ENCODE measurements around the gene RAD51B. TPM values are rescaled to one million over a fixed set of nuclear protein-coding genes. Genes with fewer than 3 reads are reported as not detected.

The RAD51B gene
- total and polyA plus RNA-seq, 2 experiments from 2014 or later = 10.1 to 18.0 TPM

GRCh38 chr14:68573126-68573525 is 753.5 kb downstream of the RAD51B start:
- no peak for DNase-seq (ENCODE audit: low spot score)
- Histone ChIP-seq H4K20me1 (ENCODE audit: insufficient read depth, poor library complexity, severe bottlenecking) (no peaks in the 10 kb centered on the region), H3K9me3 (ENCODE audit: low read depth) (no peaks in the 10 kb centered on the region), H2AFZ (no peak overlapping the region), H3K4me3 (no peak overlapping the region), H3K27ac (no peak overlapping the region), H3K27me3 (no peaks in the 10 kb centered on the region), H3K4me2 (no peak overlapping the region), H3K79me2 (no peaks in the 10 kb centered on the region), H3K9me2 (replicated peaks; ENCODE audit: insufficient read depth) (no peaks in the 10 kb centered on the region), H3K4me1 (ENCODE audit: insufficient read depth) (peaks cover 28% of the 10 kb centered on the region), H3K36me3 (replicated peaks; ENCODE audit: insufficient read depth, low read depth) (no peaks in the 10 kb centered on the region)
- WGBS (ENCODE audit: low lambda C conversion rate, missing lambda C conversion rate) = 88% methylated on average over 6 of the region's 6 CpGs
- TF ChIP-seq EZH2phosphoT487 (IDR thresholded peaks at IDR 0.05; ENCODE audit: low read depth, severe bottlenecking, unreplicated experiment) = no peak
- TF ChIP-seq EZH2 (IDR thresholded peaks at IDR 0.05; ENCODE audit: borderline replicate concordance) = no peak
- TF ChIP-seq CTCF (IDR thresholded peaks at IDR 0.05; ENCODE audit: poor library complexity) = no peak

DNA sequence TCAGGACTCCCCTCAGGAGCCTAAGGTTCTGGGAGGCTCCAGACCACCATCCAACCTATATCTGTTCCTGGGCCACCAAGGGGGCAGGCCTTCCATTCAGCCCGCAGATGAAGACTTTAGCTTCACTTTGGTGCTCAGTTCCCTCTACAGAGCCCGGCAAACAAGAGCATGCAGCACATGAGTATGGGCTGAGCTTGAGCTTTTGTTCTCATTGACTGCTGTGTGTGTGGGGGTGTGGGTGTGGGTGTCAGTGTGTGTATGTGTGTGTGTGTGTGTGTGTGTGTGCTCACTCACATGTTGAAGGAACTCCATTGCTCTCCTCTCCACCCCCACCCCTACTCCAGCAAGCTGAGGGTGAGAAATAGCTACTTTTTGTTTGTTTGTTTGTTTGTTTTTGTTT is 754.1 kb downstream of the RAD51B start:
- Histone ChIP-seq H3K9me2 (replicated peaks; ENCODE audit: insufficient read depth) (no peaks in the 10 kb centered on the region), H3K27ac (no peak overlapping the region), H3K36me3 (replicated peaks; ENCODE audit: insufficient read depth, low read depth) (no peaks in the 10 kb centered on the region), H3K79me2 (no peaks in the 10 kb centered on the region), H2AFZ (no peak overlapping the region), H3K4me3 (no peak overlapping the region), H4K20me1 (ENCODE audit: insufficient read depth, poor library complexity, severe bottlenecking) (no peaks in the 10 kb centered on the region), H3K4me1 (ENCODE audit: insufficient read depth) (peaks cover 28% of the 10 kb centered on the region), H3K9me3 (ENCODE audit: low read depth) (no peaks in the 10 kb centered on the region), H3K4me2 (no peak overlapping the region), H3K27me3 (no peaks in the 10 kb centered on the region)
- DNase-seq (ENCODE audit: low spot score) = no peak
- TF ChIP-seq EZH2phosphoT487 (IDR thresholded peaks at IDR 0.05; ENCODE audit: low read depth, severe bottlenecking, unreplicated experiment) (no peak), CTCF (IDR thresholded peaks at IDR 0.05; ENCODE audit: poor library complexity) (no peak), EZH2 (IDR thresholded peaks at IDR 0.05; ENCODE audit: borderline replicate concordance) (no peak)
- WGBS (ENCODE audit: low lambda C conversion rate, missing lambda C conversion rate) = 96% methylated on average over 2 of the region's 2 CpGs

DNA sequence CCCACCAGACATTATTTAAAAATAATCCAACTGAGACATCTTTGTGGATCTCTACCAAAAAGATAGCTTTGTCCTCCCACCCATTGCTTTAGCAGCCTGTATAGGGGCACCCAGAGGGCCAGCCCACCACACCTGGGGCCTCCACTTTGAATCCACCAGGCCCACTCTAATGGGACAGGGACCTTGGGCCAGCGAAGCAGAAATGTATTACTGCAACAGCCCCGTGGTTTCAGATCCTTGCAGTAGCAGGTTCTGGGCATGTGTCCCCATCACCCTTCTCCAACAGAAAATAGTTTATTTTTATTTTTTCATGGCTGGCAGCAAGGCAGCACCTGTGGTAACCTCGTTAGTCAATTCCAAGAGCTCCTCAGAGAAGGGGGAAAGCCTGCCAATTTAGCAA is 754.9 kb downstream of the RAD51B start:
- Histone ChIP-seq H3K9me2 (replicated peaks; ENCODE audit: insufficient read depth) (no peaks in the 10 kb centered on the region), H3K27me3 (no peaks in the 10 kb centered on the region), H3K36me3 (replicated peaks; ENCODE audit: insufficient read depth, low read depth) (no peaks in the 10 kb centered on the region), H3K79me2 (no peaks in the 10 kb centered on the region), H3K27ac (no peak overlapping the region), H3K9me3 (ENCODE audit: low read depth) (no peaks in the 10 kb centered on the region), H3K4me2 (no peak overlapping the region), H2AFZ (no peak overlapping the region), H3K4me1 (ENCODE audit: insufficient read depth) (peaks cover 23% of the 10 kb centered on the region), H3K4me3 (no peak overlapping the region), H4K20me1 (ENCODE audit: insufficient read depth, poor library complexity, severe bottlenecking) (no peaks in the 10 kb centered on the region)
- DNase-seq (ENCODE audit: low spot score) = no peak
- WGBS (ENCODE audit: low lambda C conversion rate, missing lambda C conversion rate) = 98% methylated on average over 3 of the region's 3 CpGs
- no peak for TF ChIP-seq CTCF (IDR thresholded peaks at IDR 0.05; ENCODE audit: poor library complexity)
- TF ChIP-seq EZH2phosphoT487 (IDR thresholded peaks at IDR 0.05; ENCODE audit: low read depth, severe bottlenecking, unreplicated experiment) = no peak

GRCh38 chr14:68574906-68575305 is 755.3 kb downstream of the RAD51B start:
- DNase-seq (ENCODE audit: low spot score) = no peak
- no peaks in the 10 kb centered on the region for H3K79me2 ChIP-seq
- WGBS (ENCODE audit: low lambda C conversion rate, missing lambda C conversion rate) = 84% methylated on average over 3 of the region's 3 CpGs
- H3K4me1 ChIP-seq (ENCODE audit: insufficient read depth) = peaks cover 18% of the 10 kb centered on the region
- no peaks in the 10 kb centered on the region for H3K9me3 ChIP-seq (ENCODE audit: low read depth)
- no peak overlapping the region for H3K27ac ChIP-seq
- H3K36me3 ChIP-seq (replicated peaks; ENCODE audit: insufficient read depth, low read depth) = no peaks in the 10 kb centered on the region
- H3K27me3 ChIP-seq = no peaks in the 10 kb centered on the region
- TF ChIP-seq CTCF (IDR thresholded peaks at IDR 0.05; ENCODE audit: poor library complexity) = no peak
- no peak for TF ChIP-seq EZH2phosphoT487 (IDR thresholded peaks at IDR 0.05; ENCODE audit: low read depth, severe bottlenecking, unreplicated experiment)
- TF ChIP-seq EZH2 (IDR thresholded peaks at IDR 0.05; ENCODE audit: borderline replicate concordance) = no peak
- H3K4me3 ChIP-seq = no peak overlapping the region
- no peaks in the 10 kb centered on the region for H4K20me1 ChIP-seq (ENCODE audit: insufficient read depth, poor library complexity, severe bottlenecking)
- no peak overlapping the region for H3K4me2 ChIP-seq
- no peaks in the 10 kb centered on the region for H3K9me2 ChIP-seq (replicated peaks; ENCODE audit: insufficient read depth)
- H2AFZ ChIP-seq = no peak overlapping the region

All from hepatocyte (in vitro differentiated cells).